ENCODE data around the gene HDAC7. TPM values are rescaled to one million over a fixed set of nuclear protein-coding genes. Genes with fewer than 3 reads are reported as not detected.
A peak's percentile ranks its signal among the peaks of the same experiment; 100 is the strongest.

HDAC7 gene
- total RNA-seq, 1 experiment from 2014 or later = 44.2 TPM

DNA sequence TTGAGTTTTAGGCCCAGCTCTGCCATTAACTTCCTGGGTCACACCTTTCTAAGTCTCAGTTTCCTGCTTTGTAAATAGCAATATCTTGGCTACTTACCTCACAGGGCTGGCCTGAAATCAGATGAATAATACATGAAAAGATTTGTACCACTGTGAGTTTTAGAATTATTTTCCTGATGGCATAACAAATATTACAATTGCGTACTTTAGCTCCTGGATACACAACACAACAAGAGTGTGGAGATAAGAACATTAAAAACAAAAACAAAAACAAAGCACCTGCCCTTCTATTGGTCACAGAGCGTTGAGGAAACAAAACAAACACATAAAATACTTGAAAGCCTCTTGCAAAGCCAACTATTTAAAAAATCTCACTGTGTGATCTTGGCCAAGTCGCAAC is 4.9 kb upstream of the HDAC7 start:
- H3K4me3 ChIP-seq (ENCODE audit: low read length) = no peak overlapping the region
- intact Hi-C loops (cut with micrococcal nuclease) = loop anchor here (10.0 kb wide), 1 partner anchor 120 kb away; no protein-coding TSS in a partner anchor
- DNase-seq (no peak), ATAC-seq (no peak)
- peaks cover 9% of the 10 kb centered on the region for H3K79me2 ChIP-seq (ENCODE audit: low read length)
- ChIA-PET CTCF (no interaction called here), POLR2A (ENCODE audit: unreplicated experiment) (interaction anchor here (0.6 kb wide), 1 partner anchor 65 kb away, joined by 3 read pairs; no protein-coding TSS in a partner anchor)
- no peaks in the 10 kb centered on the region for H3K36me3 ChIP-seq (ENCODE audit: low read depth, low read length)
- H2AFZ ChIP-seq (ENCODE audit: low read length) = 0 out of 2 replicates have a peak overlapping the region, but pooled peaks have one; percentile 52
- BruUV-seq (replicated peaks) = TSS peak; percentile 62
- peaks cover 4% of the 10 kb centered on the region for H3F3A ChIP-seq (ENCODE audit: low read length, unreplicated experiment)
- no peaks in the 10 kb centered on the region for H4K20me1 ChIP-seq (ENCODE audit: low read length)
- H3K27me3 ChIP-seq (ENCODE audit: low read length) = no peaks in the 10 kb centered on the region
- no peak overlapping the region for H3K9ac ChIP-seq (ENCODE audit: low read length)
- no peak for TF ChIP-seq EZH2 (IDR thresholded peaks at IDR 0.05; ENCODE audit: low read length, unreplicated experiment)
- TF ChIP-seq, protein P1, sequence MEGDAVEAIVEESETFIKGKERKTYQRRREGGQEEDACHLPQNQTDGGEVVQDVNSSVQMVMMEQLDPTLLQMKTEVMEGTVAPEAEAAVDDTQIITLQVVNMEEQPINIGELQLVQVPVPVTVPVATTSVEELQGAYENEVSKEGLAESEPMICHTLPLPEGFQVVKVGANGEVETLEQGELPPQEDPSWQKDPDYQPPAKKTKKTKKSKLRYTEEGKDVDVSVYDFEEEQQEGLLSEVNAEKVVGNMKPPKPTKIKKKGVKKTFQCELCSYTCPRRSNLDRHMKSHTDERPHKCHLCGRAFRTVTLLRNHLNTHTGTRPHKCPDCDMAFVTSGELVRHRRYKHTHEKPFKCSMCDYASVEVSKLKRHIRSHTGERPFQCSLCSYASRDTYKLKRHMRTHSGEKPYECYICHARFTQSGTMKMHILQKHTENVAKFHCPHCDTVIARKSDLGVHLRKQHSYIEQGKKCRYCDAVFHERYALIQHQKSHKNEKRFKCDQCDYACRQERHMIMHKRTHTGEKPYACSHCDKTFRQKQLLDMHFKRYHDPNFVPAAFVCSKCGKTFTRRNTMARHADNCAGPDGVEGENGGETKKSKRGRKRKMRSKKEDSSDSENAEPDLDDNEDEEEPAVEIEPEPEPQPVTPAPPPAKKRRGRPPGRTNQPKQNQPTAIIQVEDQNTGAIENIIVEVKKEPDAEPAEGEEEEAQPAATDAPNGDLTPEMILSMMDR (conservative IDR thresholded peaks at IDR 0.05; ENCODE audit: low read depth, low read length) = no peak
- TF ChIP-seq EZH2phosphoT487 (IDR thresholded peaks at IDR 0.05; ENCODE audit: borderline replicate concordance, low read length) = no peak
- H3K4me1 ChIP-seq (ENCODE audit: insufficient read depth, low read length) = peaks cover 82% of the 10 kb centered on the region
- peak overlapping the region; percentile 5; the same call in 1 of the 2 replicates for H3K27ac ChIP-seq (ENCODE audit: low read length)
- no peaks in the 10 kb centered on the region for H3K9me3 ChIP-seq (ENCODE audit: low read length)
- H3K9me2 ChIP-seq (replicated peaks; ENCODE audit: low read length) = no peaks in the 10 kb centered on the region
- peak overlapping the region; percentile 33 for H3K4me2 ChIP-seq (ENCODE audit: low read length)

DNA sequence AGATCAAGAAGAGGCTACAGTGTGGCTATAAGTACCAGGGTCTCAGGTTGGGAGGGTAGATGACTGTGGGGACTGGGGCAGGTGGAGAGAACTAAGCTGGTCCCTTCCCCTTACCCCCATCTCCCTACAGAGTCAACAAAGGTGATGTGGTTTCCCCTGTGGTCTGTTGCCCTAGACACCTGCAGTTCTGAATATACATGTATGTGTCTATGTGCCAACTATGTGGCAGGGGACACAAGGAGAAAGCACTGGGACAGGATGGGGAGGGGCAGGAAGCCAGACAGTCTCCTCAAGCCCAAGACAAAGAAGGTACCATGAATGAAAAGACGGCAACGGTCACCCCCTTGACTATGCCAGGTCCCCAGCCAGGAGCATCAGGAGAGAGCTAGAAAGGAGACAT is 4.5 kb upstream of the HDAC7 start:
- TF ChIP-seq EZH2phosphoT487 (IDR thresholded peaks at IDR 0.05; ENCODE audit: borderline replicate concordance, low read length) = no peak
- TF ChIP-seq, protein P1 (conservative IDR thresholded peaks at IDR 0.05; ENCODE audit: low read depth, low read length) = no peak
- TF ChIP-seq EZH2 (IDR thresholded peaks at IDR 0.05; ENCODE audit: low read length, unreplicated experiment) = no peak
- POLR2A ChIA-PET (ENCODE audit: unreplicated experiment) = interaction anchor here (0.6 kb wide), 1 partner anchor 65 kb away, joined by 3 read pairs; no protein-coding TSS in a partner anchor
- no peak for DNase-seq
- intact Hi-C loops (cut with micrococcal nuclease) = loop anchor here (10.0 kb wide), 1 partner anchor 121 kb away; no protein-coding TSS in a partner anchor
- Histone ChIP-seq H3K9ac (ENCODE audit: low read length) (no peak overlapping the region), H3K27me3 (ENCODE audit: low read length) (no peaks in the 10 kb centered on the region), H4K20me1 (ENCODE audit: low read length) (no peaks in the 10 kb centered on the region), H3K9me2 (replicated peaks; ENCODE audit: low read length) (no peaks in the 10 kb centered on the region), H3K36me3 (ENCODE audit: low read depth, low read length) (no peaks in the 10 kb centered on the region), H3K79me2 (ENCODE audit: low read length) (peaks cover 11% of the 10 kb centered on the region), H3F3A (ENCODE audit: low read length, unreplicated experiment) (peaks cover 4% of the 10 kb centered on the region), H3K4me2 (ENCODE audit: low read length) (no peak overlapping the region), H3K27ac (ENCODE audit: low read length) (peak overlapping the region; percentile 5; the same call in 1 of the 2 replicates), H2AFZ (ENCODE audit: low read length) (no peak overlapping the region), H3K9me3 (ENCODE audit: low read length) (no peaks in the 10 kb centered on the region), H3K4me1 (ENCODE audit: insufficient read depth, low read length) (peaks cover 77% of the 10 kb centered on the region), H3K4me3 (ENCODE audit: low read length) (no peak overlapping the region)
- CTCF ChIA-PET = no interaction called here
- no TSS peak for BruUV-seq (replicated peaks)
- ATAC-seq = no peak

DNA sequence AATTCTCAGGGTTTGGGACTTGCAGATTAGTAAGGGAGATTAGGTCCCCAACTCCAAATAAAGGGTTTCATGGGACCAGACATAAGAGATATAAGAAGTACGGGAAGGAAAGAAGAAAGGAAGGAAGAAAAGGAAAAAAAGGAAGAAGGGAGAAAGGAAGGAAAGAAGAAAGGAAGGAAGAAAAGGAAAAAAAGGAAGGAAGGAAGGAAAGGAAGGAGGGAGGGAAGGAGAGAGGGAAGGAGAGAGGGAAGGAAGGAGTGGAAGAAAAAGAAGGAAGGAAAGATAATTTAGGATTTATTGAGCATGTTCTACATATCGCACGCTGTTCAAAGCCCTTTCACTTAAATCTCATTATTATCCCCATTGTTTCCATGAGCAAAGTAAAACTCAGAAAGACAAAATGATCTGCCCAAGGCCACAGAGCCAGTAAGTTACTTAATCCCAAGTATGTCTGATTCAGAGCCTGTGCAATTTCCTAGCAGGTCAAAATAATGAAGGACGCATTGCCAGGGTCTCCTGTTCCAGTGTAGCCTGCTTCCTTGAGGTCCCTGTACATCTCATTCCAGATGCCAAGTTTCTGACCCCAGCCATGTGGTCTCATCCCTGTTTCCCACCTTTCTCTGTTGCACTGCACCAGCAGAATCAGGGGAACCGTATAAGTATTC is 3.9 kb upstream of the HDAC7 start:
- intact Hi-C loops (cut with micrococcal nuclease) = loop anchor here (10.0 kb wide), 1 partner anchor 121 kb away; no protein-coding TSS in a partner anchor
- Histone ChIP-seq H3K4me1 (ENCODE audit: insufficient read depth, low read length) (peaks cover 74% of the 10 kb centered on the region), H3F3A (ENCODE audit: low read length, unreplicated experiment) (peaks cover 4% of the 10 kb centered on the region), H3K4me2 (ENCODE audit: low read length) (peak overlapping the region; percentile 45), H4K20me1 (ENCODE audit: low read length) (0 out of 2 replicates have a peak, but pooled peaks cover under 1% of the 10 kb centered on the region), H3K9me3 (ENCODE audit: low read length) (no peaks in the 10 kb centered on the region), H3K36me3 (ENCODE audit: low read depth, low read length) (no peaks in the 10 kb centered on the region), H3K4me3 (ENCODE audit: low read length) (no peak overlapping the region), H3K9me2 (replicated peaks; ENCODE audit: low read length) (no peaks in the 10 kb centered on the region), H3K9ac (ENCODE audit: low read length) (no peak overlapping the region), H2AFZ (ENCODE audit: low read length) (no peak overlapping the region), H3K27ac (ENCODE audit: low read length) (peak overlapping the region; percentile 64), H3K27me3 (ENCODE audit: low read length) (no peaks in the 10 kb centered on the region), H3K79me2 (ENCODE audit: low read length) (peaks cover 18% of the 10 kb centered on the region)
- CTCF ChIA-PET = no interaction called here
- POLR2A ChIA-PET (ENCODE audit: unreplicated experiment) = interaction anchor here (0.6 kb wide), 1 partner anchor 64 kb away, joined by 3 read pairs; no protein-coding TSS in a partner anchor
- TF ChIP-seq EZH2phosphoT487 (IDR thresholded peaks at IDR 0.05; ENCODE audit: borderline replicate concordance, low read length) = no peak
- TF ChIP-seq EZH2 (IDR thresholded peaks at IDR 0.05; ENCODE audit: low read length, unreplicated experiment) = no peak
- ATAC-seq (no peak), DNase-seq (no peak)
- no TSS peak for BruUV-seq (replicated peaks)

Data from PC-3 (cell line).